ENCODE data around the gene SOD2. TPM values are rescaled to one million over a fixed set of nuclear protein-coding genes. Genes with fewer than 3 reads are reported as not detected.

Gene SOD2
- total and polyA plus RNA-seq, 2 of the 13 experiments (the other 11 are each of a cell fraction or from before 2014, with no cell fraction given) = 304 to 309 TPM

- TF ChIP-seq ZBTB39 (CRISPR knock-in tag; IDR thresholded peaks at IDR 0.05) (no peak), POLR2A (IDR thresholded peaks at IDR 0.05; ENCODE audit: insufficient read depth in 1 of 2, low read depth in 2 of 2, low read length in 2 of 2) (no peak; a peak in 2 of 4 replicates), ZNF530 (CRISPR knock-in tag; IDR thresholded peaks at IDR 0.05; ENCODE audit: low read depth) (no peak), JUND (CRISPR knock-in tag; IDR thresholded peaks at IDR 0.05) (no peak), NR2F2 (IDR thresholded peaks at IDR 0.05; ENCODE audit: borderline replicate concordance, low read depth) (no peak), STAT5B (CRISPR knock-in tag; IDR thresholded peaks at IDR 0.05) (no peak), ZNF567 (CRISPR knock-in tag; IDR thresholded peaks at IDR 0.05; ENCODE audit: borderline replicate concordance) (0 out of 2 replicates have a peak, but pooled peaks have one; percentile 43), MED13 (CRISPR knock-in tag; IDR thresholded peaks at IDR 0.05) (no peak; the same call in 1 of the 2 replicates), TAF1 (CRISPR knock-in tag; IDR thresholded peaks at IDR 0.05) (no peak; the same call in 1 of the 2 replicates), NCOA2 (CRISPR knock-in tag; IDR thresholded peaks at IDR 0.05) (peak; percentile 28; the same call in 1 of the 2 replicates), XRCC5 (optimal IDR thresholded peaks at IDR 0.05; ENCODE audit: low read length) (peak; percentile 68), KDM2A (CRISPR knock-in tag; IDR thresholded peaks at IDR 0.05; ENCODE audit: borderline replicate concordance, low read depth) (peak; percentile 59), ZBTB34 (CRISPR knock-in tag; IDR thresholded peaks at IDR 0.05) (no peak), JDP2 (CRISPR knock-in tag; IDR thresholded peaks at IDR 0.05; ENCODE audit: borderline replicate concordance) (no peak), UBTF (CRISPR knock-in tag; IDR thresholded peaks at IDR 0.05) (peak; percentile 97)
- TF ChIP-seq, protein P1, sequence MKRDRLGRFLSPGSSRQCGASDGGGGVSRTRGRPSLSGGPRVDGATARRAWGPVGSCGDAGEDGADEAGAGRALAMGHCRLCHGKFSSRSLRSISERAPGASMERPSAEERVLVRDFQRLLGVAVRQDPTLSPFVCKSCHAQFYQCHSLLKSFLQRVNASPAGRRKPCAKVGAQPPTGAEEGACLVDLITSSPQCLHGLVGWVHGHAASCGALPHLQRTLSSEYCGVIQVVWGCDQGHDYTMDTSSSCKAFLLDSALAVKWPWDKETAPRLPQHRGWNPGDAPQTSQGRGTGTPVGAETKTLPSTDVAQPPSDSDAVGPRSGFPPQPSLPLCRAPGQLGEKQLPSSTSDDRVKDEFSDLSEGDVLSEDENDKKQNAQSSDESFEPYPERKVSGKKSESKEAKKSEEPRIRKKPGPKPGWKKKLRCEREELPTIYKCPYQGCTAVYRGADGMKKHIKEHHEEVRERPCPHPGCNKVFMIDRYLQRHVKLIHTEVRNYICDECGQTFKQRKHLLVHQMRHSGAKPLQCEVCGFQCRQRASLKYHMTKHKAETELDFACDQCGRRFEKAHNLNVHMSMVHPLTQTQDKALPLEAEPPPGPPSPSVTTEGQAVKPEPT (CRISPR knock-in tag; IDR thresholded peaks at IDR 0.05; ENCODE audit: low read depth) = no peak
- TF ChIP-seq, protein P2, sequence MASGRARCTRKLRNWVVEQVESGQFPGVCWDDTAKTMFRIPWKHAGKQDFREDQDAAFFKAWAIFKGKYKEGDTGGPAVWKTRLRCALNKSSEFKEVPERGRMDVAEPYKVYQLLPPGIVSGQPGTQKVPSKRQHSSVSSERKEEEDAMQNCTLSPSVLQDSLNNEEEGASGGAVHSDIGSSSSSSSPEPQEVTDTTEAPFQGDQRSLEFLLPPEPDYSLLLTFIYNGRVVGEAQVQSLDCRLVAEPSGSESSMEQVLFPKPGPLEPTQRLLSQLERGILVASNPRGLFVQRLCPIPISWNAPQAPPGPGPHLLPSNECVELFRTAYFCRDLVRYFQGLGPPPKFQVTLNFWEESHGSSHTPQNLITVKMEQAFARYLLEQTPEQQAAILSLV (CRISPR knock-in tag; IDR thresholded peaks at IDR 0.05; ENCODE audit: borderline replicate concordance) = 0 out of 2 replicates have a peak, but pooled peaks have one; percentile 9
These were observed 34.8 kb upstream of the SOD2 start (continued) for GRCh38 chr6:159727717-159728445.
